AG08396 (cell line): ENCODE results near the gene ZNF346.
"Not testable (repeated sequence)": the region's sequence is repeated elsewhere in the genome, so short reads cannot be mapped to it uniquely, and the experiment has no call there.

Source experiments
- DNase-seq: peaks from one replicate; pipeline ENCODE4 v3.0.0; 2012; ENCODE audit warnings: low spot score, mixed read lengths

The ZNF346 gene

GRCh38 chr5:177022386-177023302 is at the start of gene ZNF346:
TSS of gene ZNF346 (plus strand) at chr5:177022696. CDS start at chr5:177022739, 43 bp downstream.
- peak; percentile 98 for DNase-seq

- no peak for DNase-seq
Measured at GRCh38 chr5:176979669-176980068, 42.8 kb upstream of the ZNF346 start.

- no peak for DNase-seq
Measured at GRCh38 chr5:176980818-176981217, 41.7 kb upstream of the ZNF346 start.

GRCh38 chr5:176983112-176983511 is 39.4 kb upstream of the ZNF346 start:
- DNase-seq: not testable (repeated sequence)

GRCh38 chr5:176983593-176983992 is 38.9 kb upstream of the ZNF346 start:
- not testable (repeated sequence) for DNase-seq

- DNase-seq: not testable (repeated sequence)
Measured at GRCh38 chr5:176984176-176984575, 38.3 kb upstream of the ZNF346 start.

- no peak for DNase-seq
Measured at GRCh38 chr5:176985516-176985915, 37.0 kb upstream of the ZNF346 start.

GRCh38 chr5:176986280-176986679 is 36.2 kb upstream of the ZNF346 start:
- no peak for DNase-seq

GRCh38 chr5:176987583-176987982 is 34.9 kb upstream of the ZNF346 start:
- DNase-seq: no peak

GRCh38 chr5:176993081-176993480 is 29.4 kb upstream of the ZNF346 start:
- not testable (repeated sequence) for DNase-seq

GRCh38 chr5:176994460-176995121 is 27.9 kb upstream of the ZNF346 start:
- DNase-seq: no peak

GRCh38 chr5:176995122-176995490 is 27.4 kb upstream of the ZNF346 start:
- no peak for DNase-seq

- peak; percentile 30 for DNase-seq
Measured at GRCh38 chr5:176995896-176996767, 26.4 kb upstream of the ZNF346 start.

- DNase-seq: no peak
Measured at GRCh38 chr5:176996780-176997179, 25.7 kb upstream of the ZNF346 start.

- no peak for DNase-seq
Measured at GRCh38 chr5:176998828-176999227, 23.7 kb upstream of the ZNF346 start.

GRCh38 chr5:176999526-176999925 is 23.0 kb upstream of the ZNF346 start:
- DNase-seq: not testable (repeated sequence)

GRCh38 chr5:177003649-177004048 is 18.8 kb upstream of the ZNF346 start:
- no peak for DNase-seq

GRCh38 chr5:177004961-177005360 is 17.5 kb upstream of the ZNF346 start:
- DNase-seq: no peak

GRCh38 chr5:177005619-177006264 is 16.8 kb upstream of the ZNF346 start:
- peak; percentile 82 for DNase-seq

GRCh38 chr5:177006265-177006972 is 16.1 kb upstream of the ZNF346 start, which contains the start of gene UIMC1:
TSS of gene UIMC1 (minus strand) at chr5:177006779. CDS start at chr5:176982615, 24,164 bp downstream.
- DNase-seq: peak; percentile 95

- no peak for DNase-seq
Measured at GRCh38 chr5:177008716-177009115, 13.8 kb upstream of the ZNF346 start.
